HEK293T (cell line): ENCODE results near the gene CAP2.

Source experiments
- CTCF ChIA-PET: fragments of 350-600 bp; formaldehyde crosslinking; extraction: SDS; loops from one replicate; lab custom pipeline; 2021; ENCODE audit warnings: antibody characterized with exemption, inconsistent platforms; lab: Yijun Ruan, JAX
- POLR2A ChIA-PET: fragments of 350-600 bp; formaldehyde crosslinking; extraction: SDS; loops from one replicate; lab custom pipeline; 2020; ENCODE audit warnings: antibody characterized with exemption, inconsistent platforms; lab: Yijun Ruan, JAX
- DNase-seq: peaks from one replicate; pipeline ENCODE4 v3.0.0; 2012; ENCODE audit warnings: mixed read lengths; ENCODE audit errors: extremely low spot score
- ARNT ChIP-seq: fragments of 450-650 bp; IDR thresholded peaks from 2 replicates; pipeline ENCODE4 v1.6.1; 2017; ENCODE audit warnings: mild to moderate bottlenecking
- BHLHE40 ChIP-seq: fragments of 450-650 bp; IDR thresholded peaks from 2 replicates; pipeline ENCODE4 v1.6.1; 2016; ENCODE audit warnings: mild to moderate bottlenecking, moderate library complexity, borderline replicate concordance
- CTBP1 ChIP-seq: fragments of 450-650 bp; IDR thresholded peaks from 2 replicates; pipeline ENCODE4 v1.6.1; 2016; ENCODE audit warnings: borderline replicate concordance
- ELF4 ChIP-seq: fragments of 450-650 bp; IDR thresholded peaks from 2 replicates; pipeline ENCODE4 v1.6.1; 2017; ENCODE audit warnings: antibody characterized with exemption
- FOXA1 ChIP-seq: fragments of 450-650 bp; IDR thresholded peaks from 2 replicates; pipeline ENCODE4 v1.6.1; 2016; ENCODE audit warnings: mild to moderate bottlenecking
- FOXK2 ChIP-seq: fragments of 450-650 bp; IDR thresholded peaks from 2 replicates; pipeline ENCODE4 v1.6.1; 2016; ENCODE audit warnings: mild to moderate bottlenecking
- FOXM1 ChIP-seq: fragments of 450-650 bp; IDR thresholded peaks from 2 replicates; pipeline ENCODE4 v1.6.1; 2017; ENCODE audit warnings: mild to moderate bottlenecking, borderline replicate concordance
- HDGF ChIP-seq: fragments of 450-650 bp; IDR thresholded peaks from 2 replicates; pipeline ENCODE4 v1.6.1; 2017; ENCODE audit warnings: antibody characterized with exemption, borderline replicate concordance
- L3MBTL2 ChIP-seq: fragments of 450-650 bp; conservative IDR thresholded peaks from 2 replicates; pipeline ENCODE4 v1.6.1; 2016; ENCODE audit warnings: mild to moderate bottlenecking
- LEF1 ChIP-seq: fragments of 450-650 bp; IDR thresholded peaks from 2 replicates; pipeline ENCODE4 v1.6.1; 2017; ENCODE audit warnings: mild to moderate bottlenecking, borderline replicate concordance
- NFRKB ChIP-seq: fragments of 450-650 bp; IDR thresholded peaks from 2 replicates; pipeline ENCODE4 v1.6.1; 2016; ENCODE audit warnings: mild to moderate bottlenecking, moderate library complexity
- SP1 ChIP-seq: fragments of 450-650 bp; IDR thresholded peaks from 2 replicates; pipeline ENCODE4 v1.6.1; 2017
- SUZ12 ChIP-seq: fragments of 450-650 bp; IDR thresholded peaks from 2 replicates; pipeline ENCODE4 v1.6.1; 2016; ENCODE audit warnings: mild to moderate bottlenecking
- TARDBP ChIP-seq: fragments of 450-650 bp; IDR thresholded peaks from 2 replicates; pipeline ENCODE4 v1.6.1; 2016
- ZNF384 ChIP-seq: fragments of 450-650 bp; IDR thresholded peaks from 2 replicates; pipeline ENCODE4 v1.6.1; 2016
- TF ChIP-seq, protein P1 (sequence below): fragments of 450-650 bp; IDR thresholded peaks from 2 replicates; pipeline ENCODE4 v1.6.1; 2016

The CAP2 gene

GRCh38 chr6:17450832-17451231, 57.4 kb downstream of the CAP2 start:
- no peak for DNase-seq
- POLR2A ChIA-PET: no interaction called here
- CTCF ChIA-PET: no interaction called here
- TF ChIP-seq TARDBP: no peak
- TF ChIP-seq SP1: no peak
- TF ChIP-seq, protein P1, sequence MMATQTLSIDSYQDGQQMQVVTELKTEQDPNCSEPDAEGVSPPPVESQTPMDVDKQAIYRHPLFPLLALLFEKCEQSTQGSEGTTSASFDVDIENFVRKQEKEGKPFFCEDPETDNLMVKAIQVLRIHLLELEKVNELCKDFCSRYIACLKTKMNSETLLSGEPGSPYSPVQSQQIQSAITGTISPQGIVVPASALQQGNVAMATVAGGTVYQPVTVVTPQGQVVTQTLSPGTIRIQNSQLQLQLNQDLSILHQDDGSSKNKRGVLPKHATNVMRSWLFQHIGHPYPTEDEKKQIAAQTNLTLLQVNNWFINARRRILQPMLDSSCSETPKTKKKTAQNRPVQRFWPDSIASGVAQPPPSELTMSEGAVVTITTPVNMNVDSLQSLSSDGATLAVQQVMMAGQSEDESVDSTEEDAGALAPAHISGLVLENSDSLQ: no peak
- TF ChIP-seq FOXM1: no peak
- no peak for TF ChIP-seq ARNT
- TF ChIP-seq LEF1: no peak
- TF ChIP-seq SUZ12: no peak
- TF ChIP-seq NFRKB: no peak
- TF ChIP-seq HDGF: no peak
- TF ChIP-seq BHLHE40: no peak
- TF ChIP-seq L3MBTL2: no peak
- TF ChIP-seq FOXK2: no peak
- no peak for TF ChIP-seq CTBP1
- TF ChIP-seq ELF4: no peak
- no peak for TF ChIP-seq ZNF384

GRCh38 chr6:17452096-17452495, 58.7 kb downstream of the CAP2 start:
- ChIA-PET POLR2A (no interaction called here), CTCF (interaction anchor here (0.6 kb wide), 1 partner anchor 129 kb away, joined by 4 read pairs; no protein-coding TSS in a partner anchor)
- DNase-seq: no peak
- TF ChIP-seq SUZ12: no peak
- no peak for TF ChIP-seq CTBP1
- no peak for TF ChIP-seq L3MBTL2
- TF ChIP-seq, protein P1: no peak
- no peak for TF ChIP-seq BHLHE40
- TF ChIP-seq ELF4: no peak
- TF ChIP-seq ZNF384: no peak

- POLR2A ChIA-PET: no interaction called here
- CTCF ChIA-PET: interaction anchor here (0.6 kb wide), 1 partner anchor 177 kb away, joined by 5 read pairs; no protein-coding TSS in a partner anchor
- DNase-seq: no peak
- TF ChIP-seq TARDBP (no peak), NFRKB (no peak), FOXM1 (no peak), HDGF (no peak), SUZ12 (no peak), ARNT (no peak), L3MBTL2 (no peak), ZNF384 (no peak), FOXA1 (no peak), SP1 (no peak), BHLHE40 (no peak), FOXK2 (no peak), ELF4 (no peak), LEF1 (no peak), CTBP1 (no peak)
- TF ChIP-seq, protein P1: no peak
Observed at GRCh38 chr6:17454316-17455005, 61.1 kb downstream of the CAP2 start.

GRCh38 chr6:17455919-17456318, 62.5 kb downstream of the CAP2 start:
- TF ChIP-seq, protein P1: no peak
- TF ChIP-seq BHLHE40 (no peak), SUZ12 (no peak), NFRKB (no peak), LEF1 (no peak), HDGF (no peak), FOXK2 (no peak), TARDBP (no peak), CTBP1 (no peak)
- ChIA-PET CTCF (no interaction called here), POLR2A (no interaction called here)
- no peak for DNase-seq

DNA sequence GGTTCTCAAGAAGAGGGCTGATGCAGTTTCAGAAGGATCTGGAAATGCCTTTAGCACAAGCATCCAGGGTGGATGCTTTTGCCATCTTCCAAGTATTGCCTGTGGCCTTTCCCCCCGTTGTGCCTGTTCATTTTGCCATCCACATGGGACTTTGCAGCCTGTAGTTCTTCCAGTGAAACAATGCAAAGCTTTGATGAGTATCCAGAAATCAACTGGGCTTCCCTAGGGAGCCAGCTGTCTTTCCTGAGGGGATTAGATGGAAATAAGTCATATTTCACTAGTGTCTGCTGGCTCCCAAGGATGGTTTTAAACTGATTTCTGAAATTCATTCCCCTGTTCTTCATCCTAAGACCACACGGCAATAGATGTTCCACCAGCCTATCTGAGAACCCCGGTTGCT, 63.3 kb downstream of the CAP2 start:
- CTCF ChIA-PET: no interaction called here
- TF ChIP-seq FOXM1 (no peak), BHLHE40 (no peak), SP1 (no peak), NFRKB (no peak), ARNT (no peak), CTBP1 (no peak), L3MBTL2 (no peak), ZNF384 (no peak), SUZ12 (no peak), LEF1 (no peak), FOXA1 (no peak)
- POLR2A ChIA-PET: no interaction called here
- no peak for DNase-seq

- CTCF ChIA-PET: interaction anchor here (1.6 kb wide), 1 partner anchor 16 kb away, joined by 6 read pairs; no protein-coding TSS in a partner anchor
- no peak for TF ChIP-seq FOXA1
- DNase-seq: no peak
- POLR2A ChIA-PET: no interaction called here
Observed at GRCh38 chr6:17457405-17457804, 64.0 kb downstream of the CAP2 start.
